ENCODE data around the gene MICAL1. TPM values are rescaled to one million over a fixed set of nuclear protein-coding genes. Genes with fewer than 3 reads are reported as not detected.

The MICAL1 gene
- total and polyA plus RNA-seq, 2 of the 8 experiments (the other 6 are each of a cell fraction or from before 2014, with no cell fraction given), result 42.5 to 55.4 TPM

GRCh38 chr6:109475625-109476024 lies 20.1 kb upstream of the MICAL1 start (continued):
- TF ChIP-seq CHD7 (IDR thresholded peaks at IDR 0.05; ENCODE audit: insufficient replicate concordance, low read length) (no peak), SAP30 (IDR thresholded peaks at IDR 0.05; ENCODE audit: insufficient read depth, insufficient replicate concordance, low read length) (no peak), NRF1 (IDR thresholded peaks at IDR 0.05; ENCODE audit: low read depth, low read length) (no peak), TAF1 (IDR thresholded peaks at IDR 0.05; ENCODE audit: low read depth, low read length) (no peak), RAD21 (IDR thresholded peaks at IDR 0.05 in 1 of 2, conservative IDR thresholded peaks at IDR 0.05 in 1 of 2; ENCODE audit: low read depth in 2 of 2, low read length in 2 of 2) (no peak), SUZ12 (IDR thresholded peaks at IDR 0.05; ENCODE audit: low read length) (no peak), CREB1 (IDR thresholded peaks at IDR 0.05) (no peak), BCL11A (IDR thresholded peaks at IDR 0.05; ENCODE audit: low read depth in 2 of 2, low read length in 2 of 2) (no peak), CHD2 (IDR thresholded peaks at IDR 0.05; ENCODE audit: low read length) (no peak), ZNF274 (IDR thresholded peaks at IDR 0.05; ENCODE audit: borderline replicate concordance, extremely low read depth, low read length) (no peak)

Data from H1 (cell line).